Measurements from ENCODE around the gene TAF6L. TPM values are rescaled to one million over a fixed set of nuclear protein-coding genes. Genes with fewer than 3 reads are reported as not detected.
A peak's percentile ranks its signal among the peaks of the same experiment; 100 is the strongest.

TAF6L gene
- total and polyA plus RNA-seq, 9 donors: 5.4 to 33.6 (median 26.3) TPM

DNA sequence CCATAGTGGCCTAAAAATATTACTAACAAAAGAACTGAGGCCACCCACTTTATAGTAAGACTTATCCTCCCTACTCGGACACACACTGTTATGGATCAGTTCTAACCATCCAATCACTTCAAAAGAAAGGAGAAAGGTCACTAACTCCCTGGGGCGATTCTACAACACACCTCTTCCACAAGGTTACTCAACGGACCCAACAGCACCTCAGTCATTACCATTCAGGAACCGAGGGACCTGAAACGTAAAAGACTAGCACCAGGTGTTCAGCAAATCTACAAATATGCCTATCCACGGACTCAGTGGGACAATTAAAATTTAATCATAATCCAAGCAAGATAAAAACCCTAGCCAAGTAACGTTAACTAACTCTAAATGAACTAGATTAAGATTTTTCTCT lies 45.5 kb upstream of the TAF6L start:
- TF ChIP-seq, protein P1, sequence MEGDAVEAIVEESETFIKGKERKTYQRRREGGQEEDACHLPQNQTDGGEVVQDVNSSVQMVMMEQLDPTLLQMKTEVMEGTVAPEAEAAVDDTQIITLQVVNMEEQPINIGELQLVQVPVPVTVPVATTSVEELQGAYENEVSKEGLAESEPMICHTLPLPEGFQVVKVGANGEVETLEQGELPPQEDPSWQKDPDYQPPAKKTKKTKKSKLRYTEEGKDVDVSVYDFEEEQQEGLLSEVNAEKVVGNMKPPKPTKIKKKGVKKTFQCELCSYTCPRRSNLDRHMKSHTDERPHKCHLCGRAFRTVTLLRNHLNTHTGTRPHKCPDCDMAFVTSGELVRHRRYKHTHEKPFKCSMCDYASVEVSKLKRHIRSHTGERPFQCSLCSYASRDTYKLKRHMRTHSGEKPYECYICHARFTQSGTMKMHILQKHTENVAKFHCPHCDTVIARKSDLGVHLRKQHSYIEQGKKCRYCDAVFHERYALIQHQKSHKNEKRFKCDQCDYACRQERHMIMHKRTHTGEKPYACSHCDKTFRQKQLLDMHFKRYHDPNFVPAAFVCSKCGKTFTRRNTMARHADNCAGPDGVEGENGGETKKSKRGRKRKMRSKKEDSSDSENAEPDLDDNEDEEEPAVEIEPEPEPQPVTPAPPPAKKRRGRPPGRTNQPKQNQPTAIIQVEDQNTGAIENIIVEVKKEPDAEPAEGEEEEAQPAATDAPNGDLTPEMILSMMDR (IDR thresholded peaks at IDR 0.05): no peak
- no peak for DNase-seq
- Histone ChIP-seq H3K4me1 (ENCODE audit: insufficient read depth) (peaks cover 3% of the 10 kb centered on the region), H3K27me3 (no peaks in the 10 kb centered on the region), H3K4me3 (peak overlapping the region; percentile 91), H3K36me3 (no peaks in the 10 kb centered on the region), H3K9me3 (no peaks in the 10 kb centered on the region), H3K27ac (no peak overlapping the region)
- intact Hi-C loops (cut with DNase I): loop anchor here in 3 of 4 donors (5.0 kb wide), 3 partner anchors 48 to 117 kb away; partner anchors contain the start of genes LBHD1 (in 1 of the 3), UBXN1 (in 1 of the 3) and UQCC3 (in 1 of the 3)
- 0 to 1% (median 1%) methylated on average over 7 of the region's 7 CpGs for WGBS, 3 donors

DNA sequence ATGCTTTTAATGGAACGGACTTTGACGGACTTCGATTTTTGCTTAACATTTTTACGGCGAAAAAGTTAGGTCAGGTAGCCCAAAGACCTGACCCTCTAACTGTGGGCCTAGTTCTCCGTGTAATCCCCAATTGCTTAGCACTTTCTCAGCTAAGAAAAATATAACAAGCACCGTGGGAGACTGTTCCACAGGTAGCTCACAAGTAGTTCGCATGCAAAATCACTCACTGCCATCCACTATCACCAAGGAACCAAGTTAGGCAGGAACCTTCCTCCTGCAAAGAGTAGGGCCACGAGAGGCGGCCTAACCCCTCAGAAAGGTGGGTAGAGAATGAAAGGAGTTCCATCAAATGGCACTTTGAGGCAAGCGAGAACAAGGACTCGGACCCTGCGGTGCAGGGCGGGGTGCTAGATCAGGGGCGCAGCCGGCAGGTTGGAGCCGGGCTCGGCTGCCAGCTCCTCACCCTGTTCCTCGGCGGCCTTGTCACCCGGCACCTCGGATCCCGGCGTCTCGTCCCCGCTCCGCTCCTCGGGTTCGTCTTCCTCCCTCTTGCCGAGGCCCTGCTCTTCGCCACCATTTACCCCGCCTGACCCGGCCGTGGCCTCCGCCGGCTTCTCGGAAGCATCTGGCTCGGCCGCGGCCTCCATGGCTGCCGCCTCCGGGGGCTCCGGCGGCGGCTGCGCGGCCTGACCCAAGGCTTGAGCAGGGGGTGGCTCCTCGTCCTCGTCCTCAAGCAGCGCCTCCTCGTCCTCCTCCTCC lies 44.9 kb upstream of the TAF6L start:
- H3K27ac ChIP-seq: peak overlapping the region; percentile 50 to 89
- intact Hi-C loops (cut with DNase I): loop anchor here in 3 of 4 donors (5.0 kb wide), 3 partner anchors 49 to 116 kb away; partner anchors contain the start of genes LBHD1 (in 1 of the 3), UBXN1 (in 1 of the 3) and UQCC3 (in 1 of the 3)
- no peaks in the 10 kb centered on the region for H3K9me3 ChIP-seq
- H3K4me3 ChIP-seq: peak overlapping the region; percentile 91
- TF ChIP-seq, protein P1 (IDR thresholded peaks at IDR 0.05): peak in 1 of 3 donors; percentile 6
- no peak for TF ChIP-seq POLR2A (IDR thresholded peaks at IDR 0.05)
- peaks cover 3% of the 10 kb centered on the region for H3K4me1 ChIP-seq (ENCODE audit: insufficient read depth)
- H3K27me3 ChIP-seq: no peaks in the 10 kb centered on the region
- DNase-seq: peak in 1 of 5 donors; percentile 28
- 0% methylated on average over 51 of the region's 51 CpGs for WGBS, 3 donors
- no peaks in the 10 kb centered on the region for H3K36me3 ChIP-seq

DNA sequence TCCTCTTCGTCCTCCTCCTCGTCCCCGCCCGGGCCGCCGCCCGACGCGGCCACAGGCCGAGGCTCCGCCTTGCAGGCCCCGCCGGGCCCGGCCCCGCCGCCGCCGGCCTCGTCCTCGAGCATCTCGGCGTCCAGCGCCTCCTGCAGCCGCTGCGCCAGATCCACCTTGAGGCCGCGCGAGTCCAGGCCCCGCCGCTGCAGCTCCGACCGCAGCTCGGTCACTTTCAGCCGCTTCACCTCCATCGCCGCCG lies 44.4 kb upstream of the TAF6L start:
- H3K4me3 ChIP-seq: peak overlapping the region; percentile 91
- intact Hi-C loops (cut with DNase I): loop anchor here in 3 of 4 donors (5.0 kb wide), 3 partner anchors 50 to 115 kb away; partner anchors contain the start of genes LBHD1 (in 1 of the 3), UBXN1 (in 1 of the 3) and UQCC3 (in 1 of the 3)
- H3K36me3 ChIP-seq: no peaks in the 10 kb centered on the region
- no peak for TF ChIP-seq POLR2A (IDR thresholded peaks at IDR 0.05)
- TF ChIP-seq EP300 (IDR thresholded peaks at IDR 0.05): no peak
- TF ChIP-seq, protein P1 (IDR thresholded peaks at IDR 0.05): no peak
- H3K27ac ChIP-seq: peak overlapping the region; percentile 50 to 89
- peaks cover 3% of the 10 kb centered on the region for H3K4me1 ChIP-seq (ENCODE audit: insufficient read depth)
- DNase-seq: no peak
- 0 to 1% (median 1%) methylated on average over 15 to 37 of the region's 37 CpGs for WGBS, 3 donors
- no peaks in the 10 kb centered on the region for H3K9me3 ChIP-seq
- H3K27me3 ChIP-seq: no peaks in the 10 kb centered on the region

DNA sequence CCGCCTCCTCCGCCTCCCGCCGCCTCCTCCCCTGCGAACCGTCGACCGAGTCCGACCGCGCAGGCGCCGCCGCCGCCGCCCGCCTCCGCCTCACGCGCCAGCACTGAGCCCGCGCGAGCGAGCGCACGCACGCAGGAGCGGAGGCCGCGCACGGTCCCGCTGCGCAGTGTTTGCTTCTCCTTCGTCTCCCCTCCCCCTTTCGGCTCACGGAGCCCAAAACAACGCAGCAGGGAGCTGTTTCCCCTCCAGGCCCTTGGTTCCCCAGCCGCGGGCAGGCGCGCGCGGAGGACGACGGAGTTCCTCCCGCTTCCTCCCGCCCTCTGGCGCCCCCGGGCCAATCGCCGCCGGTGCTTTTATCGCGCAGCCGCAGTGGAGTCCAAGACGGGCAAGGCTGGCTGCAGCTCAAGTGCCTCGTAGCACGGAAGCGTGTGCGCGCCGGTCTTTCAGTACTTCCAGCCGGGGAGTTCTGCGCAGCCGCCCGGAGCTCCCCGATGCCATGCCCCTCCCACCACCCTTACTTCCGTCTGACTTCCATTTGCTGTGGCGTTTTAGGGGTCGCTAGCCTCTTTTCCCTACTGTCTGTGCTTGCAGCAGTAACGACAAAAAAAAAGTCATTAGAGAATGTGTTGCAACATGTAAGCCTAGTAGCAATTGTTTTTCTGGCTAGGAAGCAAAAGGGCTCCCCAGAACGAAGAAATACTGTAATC lies 43.9 kb upstream of the TAF6L start, which contains the start of gene HNRNPUL2:
HNRNPUL2 (minus strand) TSS at position 293 of the 707 bp plus-strand sequence. CDS start 301 bp downstream, outside the sequence.
- Histone ChIP-seq H3K4me1 (ENCODE audit: insufficient read depth) (peaks cover 3% of the 10 kb centered on the region), H3K27ac (peak within 1 kb of the TSS; percentile 50 to 89), H3K27me3 (no peaks in the 10 kb centered on the region), H3K36me3 (no peaks in the 10 kb centered on the region), H3K9me3 (no peaks in the 10 kb centered on the region), H3K4me3 (peak within 1 kb of the TSS; percentile 91)
- peak; percentile 98 to 99 (median 98) for DNase-seq
- WGBS, 3 donors: 0 to 1% (median 0%) methylated on average over 69 to 72 of the region's 72 CpGs
- intact Hi-C loops (cut with DNase I): loop anchor here in 3 of 4 donors (5.0 kb wide), 3 partner anchors 50 to 115 kb away; partner anchors contain the start of genes LBHD1 (in 1 of the 3), UBXN1 (in 1 of the 3) and UQCC3 (in 1 of the 3)
- TF ChIP-seq POLR2A (IDR thresholded peaks at IDR 0.05) (peak; percentile 82), EP300 (IDR thresholded peaks at IDR 0.05) (no peak)
- TF ChIP-seq, protein P1 (IDR thresholded peaks at IDR 0.05): peak in 1 of 3 donors; percentile 7

All from ovary (tissue), 9 donors.